Measurements from ENCODE around the gene PNP.

DNA sequence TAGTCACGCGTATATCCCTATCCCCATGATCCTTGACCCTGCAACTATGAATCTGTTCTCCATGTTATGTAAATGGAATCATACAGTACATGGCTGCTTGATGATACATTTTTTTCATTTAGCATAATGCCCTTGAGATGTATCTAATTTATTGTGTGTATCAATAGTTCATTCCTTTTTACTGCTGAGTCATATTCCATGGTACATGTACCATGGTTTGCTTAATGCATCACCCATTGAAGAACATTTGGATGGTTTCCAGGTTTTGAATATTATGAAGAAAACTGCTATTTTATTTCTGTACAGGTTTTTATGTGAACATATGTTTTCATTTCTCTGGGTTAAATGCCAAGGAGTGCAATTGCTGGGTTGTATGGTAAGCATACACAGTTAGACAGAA lies 32.1 kb downstream of the PNP start:
- TF ChIP-seq, protein P1, sequence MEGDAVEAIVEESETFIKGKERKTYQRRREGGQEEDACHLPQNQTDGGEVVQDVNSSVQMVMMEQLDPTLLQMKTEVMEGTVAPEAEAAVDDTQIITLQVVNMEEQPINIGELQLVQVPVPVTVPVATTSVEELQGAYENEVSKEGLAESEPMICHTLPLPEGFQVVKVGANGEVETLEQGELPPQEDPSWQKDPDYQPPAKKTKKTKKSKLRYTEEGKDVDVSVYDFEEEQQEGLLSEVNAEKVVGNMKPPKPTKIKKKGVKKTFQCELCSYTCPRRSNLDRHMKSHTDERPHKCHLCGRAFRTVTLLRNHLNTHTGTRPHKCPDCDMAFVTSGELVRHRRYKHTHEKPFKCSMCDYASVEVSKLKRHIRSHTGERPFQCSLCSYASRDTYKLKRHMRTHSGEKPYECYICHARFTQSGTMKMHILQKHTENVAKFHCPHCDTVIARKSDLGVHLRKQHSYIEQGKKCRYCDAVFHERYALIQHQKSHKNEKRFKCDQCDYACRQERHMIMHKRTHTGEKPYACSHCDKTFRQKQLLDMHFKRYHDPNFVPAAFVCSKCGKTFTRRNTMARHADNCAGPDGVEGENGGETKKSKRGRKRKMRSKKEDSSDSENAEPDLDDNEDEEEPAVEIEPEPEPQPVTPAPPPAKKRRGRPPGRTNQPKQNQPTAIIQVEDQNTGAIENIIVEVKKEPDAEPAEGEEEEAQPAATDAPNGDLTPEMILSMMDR (IDR thresholded peaks at IDR 0.05): no peak
- TF ChIP-seq POLR2A (IDR thresholded peaks at IDR 0.05): no peak
- no peak for TF ChIP-seq POLR2AphosphoS5 (IDR thresholded peaks at IDR 0.05)
- no peak for TF ChIP-seq EP300 (IDR thresholded peaks at IDR 0.05)

Data from stomach (tissue), 4 donors.